MCF 10A (cell line): ENCODE data around the gene MFSD11. TPM values are rescaled to one million over a fixed set of nuclear protein-coding genes. Genes with fewer than 3 reads are reported as not detected.

Source experiments
- BruUV-seq: library from RNA; stranded (reverse); fragments of 400-500 nt; replicated peaks from 2 replicates; lab custom pipeline; 2021; lab: Mats Ljungman, UMichigan
- CTCF ChIA-PET: fragments of 300-600 bp; sonication (Branson Sonifier 250); formaldehyde crosslinking; extraction: SDS; loops from one replicate; lab custom pipeline; 2021; ENCODE audit warnings: antibody characterized with exemption, inconsistent platforms; lab: Yijun Ruan, JAX
- POLR2A ChIA-PET: fragments of 300-600, 350-650 bp; sonication (Branson Sonifier 250); formaldehyde crosslinking; extraction: SDS; loops from one replicate; lab custom pipeline; 2020; ENCODE audit warnings: antibody characterized with exemption, inconsistent platforms; lab: Yijun Ruan, JAX
- DNase-seq: peaks from one replicate; pipeline ENCODE4 v3.0.0-alpha.2; 2018; ENCODE audit not compliant: unreplicated experiment
- H3K27ac Mint-ChIP-seq: one replicate; pipeline ENCODE4 v1.8.0; 2022; ENCODE audit warnings: mild to moderate bottlenecking, low read depth, mixed read lengths; ENCODE audit not compliant: unreplicated experiment
- H3K27me3 Mint-ChIP-seq: one replicate; pipeline ENCODE4 v1.8.0; 2022; ENCODE audit warnings: mixed read lengths; ENCODE audit not compliant: insufficient read depth, unreplicated experiment
- H3K36me3 Mint-ChIP-seq: one replicate; pipeline ENCODE4 v1.8.0; 2022; ENCODE audit warnings: mild to moderate bottlenecking, moderate library complexity, mixed read lengths; ENCODE audit not compliant: insufficient read depth, unreplicated experiment
- H3K4me1 Mint-ChIP-seq: one replicate; pipeline ENCODE4 v1.8.0; 2022; ENCODE audit warnings: mixed read lengths; ENCODE audit not compliant: insufficient read depth, unreplicated experiment
- H3K4me3 Mint-ChIP-seq: one replicate; pipeline ENCODE4 v1.8.0; 2022; ENCODE audit warnings: mild to moderate bottlenecking, moderate library complexity, mixed read lengths; ENCODE audit not compliant: unreplicated experiment
- H3K9me3 Mint-ChIP-seq: one replicate; pipeline ENCODE4 v1.8.0; 2022; ENCODE audit warnings: mixed read lengths; ENCODE audit not compliant: unreplicated experiment
- CTCF ChIP-seq: fragments of 200-600 bp; IDR thresholded peaks from one replicate; pipeline ENCODE4 v1.8.0; 2022; ENCODE audit warnings: antibody characterized with exemption, mild to moderate bottlenecking; ENCODE audit not compliant: unreplicated experiment
- intact Hi-C: fragments of 100-400 bp; cut with micrococcal nuclease; formaldehyde crosslinking; loops from 2 replicates; pipeline ENCODE4 v1.14.1; 2022
- total RNA-seq: library from RNA; stranded (reverse); gene quantifications from 2 replicates; pipeline ENCODE4 v1.2.3, GENCODE V29; 2022

MFSD11 gene
- total RNA-seq, 1 experiment from 2014 or later: 11.6 TPM

- Mint-ChIP-seq H3K4me1 (no peaks in the 10 kb centered on the region), H3K27me3 (no peaks in the 10 kb centered on the region), H3K9me3 (peaks cover 7% of the 10 kb centered on the region), H3K4me3 (no peak overlapping the region), H3K27ac (no peak overlapping the region), H3K36me3 (peaks cover 35% of the 10 kb centered on the region)
- TF ChIP-seq CTCF: no peak
- intact Hi-C loops: no loop called here
- ChIA-PET POLR2A (interaction anchor here (0.7 to 3.0 kb wide), 4 partner anchors 10 to 407 kb away, joined by 3 to 26 read pairs (median 4); partner anchors contain the start of genes MFSD11 and SRSF2), CTCF (interaction anchor here (0.7 to 1.1 kb wide), 2 partner anchors 11 to 114 kb away, joined by 3 to 5 read pairs; partner anchors contain the start of gene MFSD11)
- no TSS peak for BruUV-seq
- no peak for DNase-seq
These were observed 10.7 kb downstream of the MFSD11 start for GRCh38 chr17:76748657-76749056.

- no peak for DNase-seq
- ChIA-PET CTCF (no interaction called here), POLR2A (no interaction called here)
- Mint-ChIP-seq H3K27ac (no peak overlapping the region), H3K36me3 (peaks cover 16% of the 10 kb centered on the region), H3K27me3 (no peaks in the 10 kb centered on the region), H3K4me3 (no peak overlapping the region), H3K9me3 (no peaks in the 10 kb centered on the region), H3K4me1 (peaks cover 5% of the 10 kb centered on the region)
- intact Hi-C loops: no loop called here
- TF ChIP-seq CTCF: no peak
- no TSS peak for BruUV-seq
These were observed 13.6 kb downstream of the MFSD11 start for GRCh38 chr17:76751416-76751993.

- Mint-ChIP-seq H3K27me3 (no peaks in the 10 kb centered on the region), H3K9me3 (no peaks in the 10 kb centered on the region), H3K36me3 (peaks cover 21% of the 10 kb centered on the region), H3K4me1 (peaks cover 5% of the 10 kb centered on the region), H3K4me3 (no peak overlapping the region), H3K27ac (no peak overlapping the region)
- ChIA-PET POLR2A (no interaction called here), CTCF (no interaction called here)
- BruUV-seq: no TSS peak
- no peak for DNase-seq
- intact Hi-C loops: no loop called here
- no peak for TF ChIP-seq CTCF
These were observed 14.1 kb downstream of the MFSD11 start for GRCh38 chr17:76752006-76752405.

GRCh38 chr17:76753061-76753961, 15.4 kb downstream of the MFSD11 start:
- peak overlapping the region; percentile 59 for H3K27ac Mint-ChIP-seq
- intact Hi-C loops: no loop called here
- H3K4me1 Mint-ChIP-seq: peaks cover 5% of the 10 kb centered on the region
- POLR2A ChIA-PET: interaction anchor here (0.7 kb wide), 1 partner anchor 14 kb away, joined by 3 read pairs; no protein-coding TSS in a partner anchor
- no peaks in the 10 kb centered on the region for H3K9me3 Mint-ChIP-seq
- peaks cover 27% of the 10 kb centered on the region for H3K36me3 Mint-ChIP-seq
- DNase-seq: no peak
- no peak for TF ChIP-seq CTCF
- H3K4me3 Mint-ChIP-seq: peak overlapping the region; percentile 66
- CTCF ChIA-PET: interaction anchor here (0.6 kb wide), 1 partner anchor 103 kb away, joined by 3 read pairs; no protein-coding TSS in a partner anchor
- H3K27me3 Mint-ChIP-seq: no peaks in the 10 kb centered on the region
- no TSS peak for BruUV-seq
